H54 (cell line): Measurements from ENCODE around the gene TRIM72.
"Not testable (repeated sequence)": the region's sequence is repeated elsewhere in the genome, so short reads cannot be mapped to it uniquely, and the experiment has no call there.

Experiments
- DNase-seq: peaks from one replicate; pipeline ENCODE4 v3.0.0; 2011; ENCODE audit warnings: low spot score, mixed read lengths; ENCODE audit not compliant: insufficient read length
- FAIRE-seq: peaks from 3 replicates; lab custom pipeline; 2011; peaks lifted over from hg19 to GRCh38; lab: Jason Lieb, UNC
- POLR2A ChIP-seq: IDR thresholded peaks from 2 replicates; pipeline ENCODE4 v1.6.1; 2011; ENCODE audit warnings: low read depth, mild to moderate bottlenecking, low read length

Gene TRIM72

DNA sequence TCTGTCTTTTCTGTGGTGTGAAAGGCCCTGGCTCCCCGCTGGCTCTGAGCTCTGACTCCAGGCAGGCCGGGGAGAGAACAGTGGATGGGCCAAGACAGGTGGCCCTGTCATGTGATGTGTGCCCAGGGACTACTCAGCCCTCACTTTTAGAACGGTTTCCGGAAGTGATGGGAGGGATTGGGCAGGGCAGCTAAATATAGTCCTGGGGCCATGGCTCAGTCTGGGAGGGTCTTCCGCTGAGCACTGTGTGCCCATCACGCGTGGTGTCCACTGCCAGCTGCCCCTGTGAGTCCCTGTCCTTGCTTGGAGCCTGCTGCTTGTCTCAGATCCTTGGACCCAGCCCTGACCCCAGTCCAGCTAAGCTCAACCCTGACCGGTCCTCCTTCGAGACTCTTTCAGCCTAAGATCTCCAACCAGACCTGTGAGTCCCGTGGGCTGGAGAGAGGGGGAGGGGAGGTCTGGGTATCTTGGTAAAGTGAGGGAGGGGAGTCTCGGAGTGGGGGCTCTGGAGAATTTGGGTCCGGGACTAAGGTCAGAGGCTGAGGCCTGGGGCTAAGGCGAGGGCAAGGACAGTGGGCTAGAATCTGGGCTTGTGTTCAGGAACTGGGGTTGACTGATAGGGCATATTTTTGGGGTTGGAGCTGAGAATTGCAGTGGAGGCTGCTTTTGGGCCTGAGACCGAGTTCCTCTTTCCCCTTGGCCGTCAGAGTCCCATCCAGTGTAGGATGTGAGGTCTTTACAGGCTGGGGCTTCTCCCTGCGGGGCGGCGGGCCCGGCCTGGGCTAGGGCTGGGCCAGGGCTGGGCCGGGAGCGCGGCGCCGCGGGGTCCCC lies at the start of gene TRIM72:
Gene TRIM72, plus strand, starts transcription at position 243 of the 831 bp plus-strand sequence. CDS start 620 bp downstream, outside the sequence.
- TF ChIP-seq POLR2A = no peak
- DNase-seq = no peak
- no peak for FAIRE-seq

GRCh38 chr16:31167315-31167714 lies 46.6 kb upstream of the TRIM72 start:
- TF ChIP-seq POLR2A = no peak
- FAIRE-seq (no peak), DNase-seq (no peak)

GRCh38 chr16:31168848-31169247 lies 45.1 kb upstream of the TRIM72 start:
- FAIRE-seq (no peak), DNase-seq (no peak)
- no peak for TF ChIP-seq POLR2A

DNA sequence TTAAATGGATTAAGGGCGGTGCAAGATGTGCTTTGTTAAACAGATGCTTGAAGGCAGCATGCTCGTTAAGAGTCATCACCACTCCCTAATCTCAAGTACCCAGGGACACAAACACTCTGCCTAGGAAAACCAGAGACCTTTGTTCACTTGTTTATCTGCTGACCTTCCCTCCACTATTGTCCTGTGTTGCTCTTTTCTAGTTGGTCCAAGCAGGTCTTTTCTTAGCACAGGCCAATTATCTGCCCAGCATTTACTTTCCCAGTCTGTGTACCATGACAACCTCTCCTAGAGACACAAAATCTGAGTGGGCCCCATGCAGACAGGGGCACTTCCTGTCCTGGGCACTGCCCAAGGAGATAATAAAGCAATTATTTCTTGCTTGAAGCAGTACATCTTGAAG lies 43.9 kb upstream of the TRIM72 start:
- not testable (repeated sequence) for DNase-seq, FAIRE-seq

DNA sequence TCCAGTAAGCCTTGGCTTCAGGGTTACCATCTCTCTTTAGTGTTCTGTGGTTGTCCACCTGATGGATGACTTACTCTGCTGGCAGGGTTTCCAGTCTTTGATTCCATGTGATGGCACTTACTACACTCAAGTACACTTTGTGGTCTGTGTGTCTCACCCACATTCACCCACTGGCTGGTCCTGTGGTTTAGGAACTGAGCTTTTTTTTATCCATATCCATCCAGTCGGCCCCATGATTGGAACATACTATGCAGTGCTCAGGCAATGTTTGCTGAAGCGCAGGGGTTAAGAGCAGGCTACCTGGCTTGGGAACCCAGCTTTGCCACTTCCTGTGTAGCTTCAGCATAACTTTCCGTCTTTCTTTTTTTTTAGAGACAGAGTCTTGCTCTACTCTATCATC lies 36.8 kb upstream of the TRIM72 start:
- DNase-seq (no peak), FAIRE-seq (peak; percentile 92)
- TF ChIP-seq POLR2A = no peak

DNA sequence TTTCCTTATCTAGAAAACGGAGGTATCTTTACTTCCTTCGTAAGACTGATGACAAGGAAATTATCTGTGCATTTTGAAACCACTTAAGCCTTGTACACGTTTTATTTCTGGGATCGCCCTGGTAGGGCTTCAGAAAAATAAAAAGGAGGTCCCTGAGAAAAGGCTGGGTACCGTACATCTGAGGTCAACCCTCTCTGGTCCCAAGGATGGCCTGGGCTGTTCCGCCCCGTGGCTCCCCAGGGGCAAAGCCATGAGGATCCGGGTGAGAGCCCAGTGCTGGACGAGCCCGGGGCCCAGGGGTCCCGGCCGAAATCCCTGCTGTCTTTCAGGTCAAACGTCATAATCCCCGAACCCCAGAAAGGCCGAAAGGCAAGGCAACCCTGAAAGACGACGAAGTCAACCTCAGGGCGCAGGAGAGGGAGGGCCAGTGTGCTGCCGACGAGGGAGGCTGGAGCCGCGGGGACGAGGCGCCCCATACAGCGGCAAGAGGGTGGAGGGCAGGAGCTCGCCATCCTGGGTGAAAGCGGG lies 34.6 kb upstream of the TRIM72 start:
- FAIRE-seq (no peak), DNase-seq (no peak)
- TF ChIP-seq POLR2A = peak; percentile 74; the same call in 1 of the 2 replicates

DNA sequence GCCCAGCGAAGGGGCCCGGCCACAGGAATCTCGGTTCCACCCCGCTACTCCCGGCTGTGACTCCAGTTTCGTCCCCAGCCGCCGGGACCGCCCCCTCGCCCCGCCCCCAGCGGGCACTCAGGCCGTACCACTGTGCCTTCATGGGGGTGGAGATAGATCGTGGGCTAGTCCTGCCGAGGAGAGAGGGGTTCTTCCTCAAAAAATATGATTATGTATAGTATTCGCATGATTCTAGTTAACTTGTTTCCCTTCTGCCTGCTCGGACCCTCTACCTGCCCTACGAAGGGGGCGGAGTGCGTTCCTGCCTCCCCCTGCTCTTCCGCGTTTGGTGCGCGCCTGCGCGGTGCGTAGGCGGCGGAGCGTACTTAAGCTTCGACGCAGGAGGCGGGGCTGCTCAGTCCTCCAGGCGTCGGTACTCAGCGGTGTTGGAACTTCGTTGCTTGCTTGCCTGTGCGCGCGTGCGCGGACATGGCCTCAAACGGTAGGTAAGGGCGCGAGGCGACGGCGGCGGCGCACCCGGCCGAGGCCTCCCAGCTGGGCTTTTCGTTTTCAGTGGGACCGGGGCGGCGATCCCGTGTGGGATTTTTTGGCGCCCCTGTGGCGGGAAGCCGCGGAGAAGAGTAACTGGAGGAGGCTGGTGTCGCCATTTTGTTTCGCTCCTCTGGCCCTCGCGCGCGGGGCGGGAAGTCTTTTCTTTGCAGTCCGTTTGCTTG lies 34.0 kb upstream of the TRIM72 start, which contains the start of gene FUS:
Gene FUS, plus strand, starts transcription at position 393 of the 713 bp plus-strand sequence. Its CDS starts 76 bp downstream, at position 469.
- peak; percentile 100 for TF ChIP-seq POLR2A
- FAIRE-seq = no peak
- peak; percentile 93 for DNase-seq

DNA sequence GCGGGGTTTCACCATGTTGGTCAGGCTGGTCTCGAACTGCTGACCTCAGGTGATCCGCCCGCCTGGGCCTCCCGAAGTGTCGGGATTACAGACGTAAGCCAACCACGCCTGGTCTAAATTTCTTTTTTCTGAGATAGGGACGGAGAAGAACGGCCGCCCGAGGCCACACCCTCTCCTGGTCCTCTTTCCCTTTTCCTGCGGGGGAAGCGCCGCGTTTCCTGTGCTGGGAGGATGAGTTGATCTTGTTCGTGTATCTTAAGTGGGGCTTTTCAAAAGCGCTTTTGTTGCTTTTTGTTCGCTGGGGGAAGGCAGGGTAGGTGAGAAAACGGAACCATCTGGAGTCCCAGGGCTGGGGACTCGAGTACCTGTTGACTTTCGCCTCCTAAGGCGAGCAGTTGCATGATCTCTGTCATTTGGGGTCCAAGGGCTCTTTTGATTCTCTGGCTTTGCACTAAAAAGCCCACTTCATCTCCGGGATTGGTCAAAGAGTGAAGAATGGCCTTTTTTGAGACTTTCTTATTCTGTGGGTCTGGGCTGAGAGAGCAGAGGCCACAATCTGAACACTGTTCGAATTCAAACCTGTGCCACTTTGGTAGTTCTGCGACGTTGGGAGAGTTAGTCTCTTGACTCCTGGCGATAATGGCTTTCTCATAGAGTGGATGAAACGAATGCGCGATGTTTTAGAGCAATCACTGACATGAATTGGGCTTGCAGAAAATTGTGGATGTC lies 32.7 kb upstream of the TRIM72 start:
- FAIRE-seq = no peak
- no peak for DNase-seq
- TF ChIP-seq POLR2A = no peak

GRCh38 chr16:31182391-31182790 lies 31.5 kb upstream of the TRIM72 start:
- TF ChIP-seq POLR2A = no peak
- DNase-seq (no peak), FAIRE-seq (no peak)

DNA sequence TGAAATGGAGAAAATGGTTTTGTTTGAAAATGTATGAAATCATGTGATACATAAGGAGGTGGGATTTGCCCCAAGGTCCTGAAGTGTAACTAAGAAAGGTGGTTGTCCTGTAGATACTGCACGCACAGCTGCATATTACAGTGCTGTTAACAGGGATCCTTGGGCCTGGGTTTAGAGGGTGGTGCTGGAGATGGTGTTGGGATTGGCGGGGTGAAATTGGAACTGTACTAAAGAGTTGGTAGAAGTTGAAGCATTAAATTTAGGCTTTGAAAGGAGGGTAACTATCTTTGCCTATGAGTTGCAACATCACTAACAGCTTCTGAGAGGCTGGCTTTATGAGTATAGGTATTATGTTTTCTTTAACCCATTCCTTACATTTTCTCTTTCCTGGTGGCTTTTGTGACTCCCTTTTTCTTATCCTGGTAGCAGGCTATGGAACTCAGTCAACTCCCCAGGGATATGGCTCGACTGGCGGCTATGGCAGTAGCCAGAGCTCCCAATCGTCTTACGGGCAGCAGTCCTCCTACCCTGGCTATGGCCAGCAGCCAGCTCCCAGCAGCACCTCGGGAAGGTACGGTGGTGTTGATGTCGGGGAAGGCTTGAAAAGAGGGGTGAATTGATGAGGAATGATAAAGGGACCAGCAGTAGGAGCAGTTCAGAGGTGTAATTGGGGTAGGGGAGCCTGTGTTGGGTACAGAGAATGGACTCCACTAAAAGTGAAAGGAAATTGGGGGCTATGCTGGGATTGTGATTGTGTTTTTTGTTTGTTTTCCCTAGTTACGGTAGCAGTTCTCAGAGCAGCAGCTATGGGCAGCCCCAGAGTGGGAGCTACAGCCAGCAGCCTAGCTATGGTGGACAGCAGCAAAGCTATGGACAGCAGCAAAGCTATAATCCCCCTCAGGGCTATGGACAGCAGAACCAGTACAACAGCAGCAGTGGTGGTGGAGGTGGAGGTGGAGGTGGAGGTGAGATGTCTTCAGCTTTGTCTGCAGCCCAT lies 30.2 kb upstream of the TRIM72 start:
- no peak for FAIRE-seq
- DNase-seq = no peak
- no peak for TF ChIP-seq POLR2A

DNA sequence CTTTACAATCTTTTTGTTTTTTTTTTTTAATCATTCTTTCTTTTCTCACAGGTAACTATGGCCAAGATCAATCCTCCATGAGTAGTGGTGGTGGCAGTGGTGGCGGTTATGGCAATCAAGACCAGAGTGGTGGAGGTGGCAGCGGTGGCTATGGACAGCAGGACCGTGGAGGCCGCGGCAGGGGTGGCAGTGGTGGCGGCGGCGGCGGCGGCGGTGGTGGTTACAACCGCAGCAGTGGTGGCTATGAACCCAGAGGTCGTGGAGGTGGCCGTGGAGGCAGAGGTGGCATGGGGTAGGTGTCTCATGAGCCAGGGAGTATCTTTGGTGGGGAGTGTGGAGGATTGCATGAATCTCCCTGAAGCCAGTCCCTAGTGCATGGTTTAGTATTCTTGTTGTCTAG lies 29.0 kb upstream of the TRIM72 start:
- TF ChIP-seq POLR2A = no peak
- DNase-seq = no peak
- FAIRE-seq = no peak

DNA sequence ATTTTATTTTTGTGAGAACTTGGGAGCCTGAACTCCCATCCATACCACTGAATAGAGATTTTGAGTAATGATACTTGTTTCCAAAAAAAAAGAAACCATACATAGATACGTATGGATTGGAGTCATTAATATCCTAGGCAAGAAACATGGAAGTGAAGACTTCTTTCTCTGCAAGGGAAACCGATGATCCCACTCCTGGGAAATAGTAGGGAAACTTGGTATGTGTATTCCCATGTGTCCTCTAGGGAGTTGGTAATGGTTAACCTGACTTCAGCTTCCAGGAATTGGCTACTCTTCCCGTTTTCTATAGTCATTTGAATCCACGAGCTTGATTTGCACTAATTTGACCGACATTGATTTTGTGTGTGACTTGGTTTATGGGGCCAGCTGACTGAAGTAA lies 28.6 kb upstream of the TRIM72 start:
- no peak for TF ChIP-seq POLR2A
- DNase-seq (no peak), FAIRE-seq (no peak)

GRCh38 chr16:31186176-31186575 lies 27.7 kb upstream of the TRIM72 start:
- TF ChIP-seq POLR2A = no peak
- DNase-seq (no peak), FAIRE-seq (no peak)
